Measurements from ENCODE around the gene ELF3.
"Not testable (repeated sequence)": the region's sequence is repeated elsewhere in the genome, so short reads cannot be mapped to it uniquely, and the experiment has no call there.

ELF3 gene

GRCh38 chr1:202010180-202011015 lies at the start of gene ELF3:
Gene ELF3, plus strand, starts transcription at chr1:202010587. Its CDS starts 550 bp downstream, at chr1:202011137.
- no peak for DNase-seq (ENCODE audit: low spot score)

DNA sequence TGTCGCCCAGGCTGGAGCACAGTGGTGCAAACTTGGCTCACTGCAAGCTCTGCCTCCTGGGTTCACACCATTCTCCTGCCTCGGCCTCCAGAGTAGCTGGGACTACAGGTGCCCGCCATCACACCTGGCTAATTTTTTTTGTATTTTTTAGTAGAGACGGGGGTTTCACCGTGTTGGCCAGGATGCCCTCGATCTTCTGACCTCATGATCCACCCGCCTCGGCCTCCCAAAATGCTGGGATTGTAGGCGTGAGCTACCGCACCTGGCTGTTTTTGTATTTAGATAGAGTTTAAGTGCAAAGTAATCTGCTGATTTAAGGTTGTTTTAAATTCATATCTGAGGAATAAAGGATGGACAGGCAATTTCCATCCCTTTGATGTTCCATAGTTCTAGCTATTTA lies 48.0 kb upstream of the ELF3 start:
- DNase-seq (ENCODE audit: low spot score): not testable (repeated sequence)

GRCh38 chr1:201964261-201964660 lies 46.1 kb upstream of the ELF3 start:
- no peak for DNase-seq (ENCODE audit: low spot score)

DNA sequence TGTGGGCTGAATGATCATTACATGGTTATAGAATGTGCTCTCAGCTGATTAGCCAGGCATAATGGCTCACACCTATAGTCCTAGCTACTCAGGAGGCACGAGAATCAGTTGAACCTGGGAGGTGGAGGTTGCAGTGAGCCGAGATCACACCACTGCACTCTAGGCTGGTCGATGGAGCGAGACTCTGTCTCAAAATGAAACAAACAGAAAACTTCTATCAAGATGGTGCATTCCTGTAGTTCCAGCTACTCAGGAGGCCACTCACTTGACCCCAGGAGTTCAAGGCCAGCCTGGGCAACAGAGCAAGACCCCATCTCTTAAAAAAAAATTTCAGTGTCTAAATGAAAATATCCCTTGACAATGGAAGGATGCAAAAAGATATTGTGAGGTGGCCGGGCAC lies 44.2 kb upstream of the ELF3 start:
- DNase-seq (ENCODE audit: low spot score): no peak

DNA sequence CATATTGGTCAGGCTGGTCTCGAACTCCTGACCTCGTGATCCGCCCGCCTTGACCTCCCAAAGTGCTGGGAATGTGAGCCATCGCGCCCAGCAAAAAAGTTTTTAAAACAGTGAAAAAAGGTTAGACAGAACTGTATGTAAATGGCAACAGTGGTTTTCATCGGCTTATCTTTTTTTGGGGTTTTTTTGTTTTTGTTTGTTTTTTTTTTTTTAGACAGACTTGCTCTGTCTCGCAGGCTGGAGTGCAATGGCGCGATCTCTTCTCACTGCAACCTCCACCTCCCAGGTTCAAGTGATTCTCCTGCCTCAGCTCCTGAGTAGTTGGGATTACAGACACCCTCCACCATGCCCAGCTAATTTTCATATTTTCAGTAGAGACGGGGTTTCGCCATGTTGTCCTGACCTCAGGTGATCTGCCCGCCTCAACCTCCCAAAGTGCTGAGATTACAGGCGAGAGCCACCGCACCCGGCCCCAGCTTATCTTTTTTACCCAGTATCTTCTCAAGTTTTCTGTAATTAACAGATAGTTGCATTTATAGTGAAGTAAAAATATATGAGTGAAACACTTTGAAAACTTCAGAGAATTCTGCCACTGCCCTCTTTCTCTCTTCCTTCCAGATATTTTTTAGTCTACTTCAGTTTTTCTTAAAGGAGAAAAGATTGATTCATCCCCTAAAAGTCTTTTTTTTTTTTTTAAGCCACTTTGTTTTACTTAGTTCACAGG lies 42.0 kb upstream of the ELF3 start:
- DNase-seq (ENCODE audit: low spot score): no peak

- DNase-seq (ENCODE audit: low spot score): no peak
These were observed 39.8 kb upstream of the ELF3 start for GRCh38 chr1:201970334-201971159.

GRCh38 chr1:201982082-201982622 lies 28.2 kb upstream of the ELF3 start:
- peak; percentile 97 for DNase-seq (ENCODE audit: low spot score)

DNA sequence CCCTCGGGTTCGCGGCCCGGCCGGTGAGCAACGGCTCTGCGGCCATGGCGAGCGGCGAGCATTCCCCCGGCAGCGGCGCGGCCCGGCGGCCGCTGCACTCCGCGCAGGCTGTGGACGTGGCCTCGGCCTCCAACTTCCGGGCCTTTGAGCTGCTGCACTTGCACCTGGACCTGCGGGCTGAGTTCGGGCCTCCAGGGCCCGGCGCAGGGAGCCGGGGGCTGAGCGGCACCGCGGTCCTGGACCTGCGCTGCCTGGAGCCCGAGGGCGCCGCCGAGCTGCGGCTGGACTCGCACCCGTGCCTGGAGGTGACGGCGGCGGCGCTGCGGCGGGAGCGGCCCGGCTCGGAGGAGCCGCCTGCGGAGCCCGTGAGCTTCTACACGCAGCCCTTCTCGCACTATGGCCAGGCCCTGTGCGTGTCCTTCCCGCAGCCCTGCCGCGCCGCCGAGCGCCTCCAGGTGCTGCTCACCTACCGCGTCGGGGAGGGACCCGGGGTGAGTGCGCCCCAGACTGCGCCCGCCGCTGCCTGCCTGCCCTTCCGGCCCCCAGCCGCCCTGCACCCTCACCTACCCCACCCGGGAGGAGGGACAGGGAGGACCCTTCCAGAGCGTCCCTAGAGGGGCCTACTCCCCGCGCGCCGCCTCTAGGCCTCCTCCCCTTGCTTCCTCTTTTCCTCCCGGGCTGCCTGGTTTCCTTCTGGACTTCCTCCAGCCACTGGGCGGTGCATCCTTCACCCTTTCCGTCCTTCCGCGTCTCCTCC lies 27.6 kb upstream of the ELF3 start, which contains the start of gene RNPEP:
RNPEP (plus strand) TSS at position 26 of the 757 bp plus-strand sequence; CDS start at position 45, 19 bp downstream.
- peak; percentile 93 for DNase-seq (ENCODE audit: low spot score)

DNA sequence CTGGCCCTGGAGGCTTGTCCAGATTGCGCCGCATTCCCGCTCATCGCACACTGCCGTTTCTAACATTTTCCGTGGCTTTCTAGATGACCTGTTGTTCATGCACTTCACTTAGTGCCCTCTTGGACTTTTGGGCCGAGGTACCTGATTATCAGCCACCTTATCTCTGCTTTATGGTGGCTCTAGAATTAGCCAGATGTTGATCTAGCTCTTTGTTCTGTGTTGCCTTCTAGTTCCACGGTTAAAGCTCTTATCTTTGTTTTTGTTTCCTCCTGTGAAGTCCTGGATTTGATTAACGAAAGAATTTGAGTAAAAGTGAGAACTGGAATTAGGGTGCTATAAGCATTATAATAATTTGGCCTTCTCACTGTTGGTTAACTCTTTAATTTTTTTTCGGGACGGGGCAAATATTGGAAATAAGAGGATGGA lies 27.0 kb upstream of the ELF3 start:
- DNase-seq (ENCODE audit: low spot score): no peak

DNA sequence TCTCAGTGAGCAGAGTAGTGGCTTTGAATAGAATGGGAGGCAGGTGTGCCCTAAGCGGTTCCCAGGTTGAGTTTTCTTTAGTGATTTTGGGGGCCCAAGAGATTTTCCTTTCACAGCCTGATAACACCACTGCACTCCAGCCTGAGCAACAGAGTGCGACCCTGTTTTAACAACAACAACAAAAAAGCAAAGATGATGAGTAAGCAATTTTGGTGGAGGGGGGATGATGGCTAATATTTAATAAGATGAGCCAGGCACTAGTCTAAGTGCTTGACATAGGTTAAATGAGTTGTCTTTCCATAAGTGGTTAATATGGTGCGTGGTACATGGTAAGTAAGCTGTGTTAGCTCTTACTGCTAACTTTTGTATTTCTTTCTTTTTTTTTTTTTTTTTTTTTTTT lies 25.9 kb upstream of the ELF3 start:
- no peak for DNase-seq (ENCODE audit: low spot score)

DNA sequence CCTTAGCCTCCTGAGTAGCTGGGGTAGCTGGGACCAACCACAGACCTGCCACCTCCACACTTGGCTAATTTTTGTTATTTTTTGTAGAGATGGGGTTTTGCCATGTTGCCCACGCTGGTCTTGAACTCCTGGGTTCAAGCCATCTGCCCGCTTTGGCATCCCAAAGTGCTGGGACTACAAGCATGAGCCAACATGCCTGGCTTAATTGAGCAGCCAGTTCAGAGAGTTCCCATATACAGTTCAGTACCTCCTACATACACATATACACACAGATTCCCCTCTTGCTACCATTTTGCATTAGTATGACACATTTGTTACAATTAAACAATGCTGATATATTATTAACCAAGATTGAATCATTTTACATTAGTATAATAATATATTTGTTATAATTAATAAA lies 25.0 kb upstream of the ELF3 start:
- no peak for DNase-seq (ENCODE audit: low spot score)

GRCh38 chr1:201988601-201989000 lies 21.8 kb upstream of the ELF3 start:
- no peak for DNase-seq (ENCODE audit: low spot score)

GRCh38 chr1:201989354-201990128 lies 20.8 kb upstream of the ELF3 start:
- no peak for DNase-seq (ENCODE audit: low spot score)

DNA sequence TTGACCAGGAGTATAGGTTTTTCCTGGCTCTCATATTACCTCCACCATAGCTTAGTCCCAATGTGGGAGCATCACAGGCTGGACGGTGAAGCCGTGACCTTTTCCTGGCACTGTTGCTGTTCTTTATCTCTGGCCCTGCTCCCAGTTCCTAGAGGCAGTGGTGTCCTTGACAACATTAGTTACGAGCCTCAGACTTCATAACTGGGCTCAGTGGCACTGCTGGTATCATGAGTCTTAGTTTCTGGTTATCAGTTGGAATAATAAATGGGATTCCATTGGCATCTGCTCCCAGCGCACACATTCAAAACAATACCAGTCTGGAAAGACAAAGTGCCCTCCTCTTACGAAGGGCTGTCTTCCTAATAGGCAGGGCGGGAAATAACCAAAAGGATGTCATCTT lies 20.0 kb upstream of the ELF3 start:
- DNase-seq (ENCODE audit: low spot score): no peak

- DNase-seq (ENCODE audit: low spot score): peak; percentile 69
These were observed 10.7 kb upstream of the ELF3 start for GRCh38 chr1:201999625-202000238.

DNA sequence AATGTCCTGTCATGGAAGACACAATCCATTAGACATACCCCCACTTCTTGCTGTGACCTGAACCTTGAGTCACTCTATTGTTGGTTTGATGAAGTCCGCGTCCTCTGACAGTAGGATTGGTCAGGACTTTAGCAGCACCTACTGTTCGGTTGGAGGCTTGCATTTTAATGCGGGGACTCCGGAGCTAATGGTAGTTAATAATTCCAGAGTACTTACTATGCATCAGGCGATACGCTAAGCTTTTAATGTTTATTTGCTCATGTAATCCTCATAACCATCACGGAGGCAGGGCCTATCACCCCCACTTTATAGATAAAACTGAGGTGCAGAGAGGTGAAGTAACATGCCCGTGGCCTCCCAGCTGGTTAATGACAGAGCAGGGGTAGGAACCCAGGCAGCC lies 7.9 kb upstream of the ELF3 start:
- DNase-seq (ENCODE audit: low spot score): no peak

GRCh38 chr1:202004711-202005110 lies 5.7 kb upstream of the ELF3 start:
- no peak for DNase-seq (ENCODE audit: low spot score)

- DNase-seq (ENCODE audit: low spot score): peak; percentile 42
These were observed 4.4 kb upstream of the ELF3 start for GRCh38 chr1:202005958-202006357.

DNA sequence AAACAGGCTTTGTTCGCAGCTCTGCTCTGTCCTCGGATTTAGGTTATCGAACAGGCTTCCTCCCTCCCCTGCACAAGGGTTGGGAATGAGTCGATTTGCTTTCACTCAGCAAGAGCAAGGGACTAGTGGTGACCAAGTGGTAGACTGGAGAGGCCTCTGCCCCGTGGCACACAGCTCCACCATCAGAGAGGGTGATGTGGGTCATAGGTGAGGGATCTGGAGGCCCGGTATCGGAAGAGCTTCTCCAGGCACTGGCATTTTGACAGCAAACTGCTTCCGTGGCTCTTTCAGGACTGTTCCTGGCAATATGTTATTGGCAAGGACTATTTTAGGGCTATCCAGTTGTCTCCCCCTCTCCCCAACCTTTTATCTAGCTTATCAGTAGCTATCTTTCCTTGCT lies 3.1 kb upstream of the ELF3 start:
- DNase-seq (ENCODE audit: low spot score): no peak

Measured in AG20443 (cell line).